HG03565 (cell line): ENCODE measurements around the gene OR51E1.

ENCODE experiments used
- ATAC-seq: cut with Tn5 transposase; IDR thresholded peaks from one replicate; pipeline ENCODE4 v1.9.1; 2021; ENCODE audit warnings: mild to moderate bottlenecking, moderate library complexity; ENCODE audit not compliant: unreplicated experiment

OR51E1 gene

DNA sequence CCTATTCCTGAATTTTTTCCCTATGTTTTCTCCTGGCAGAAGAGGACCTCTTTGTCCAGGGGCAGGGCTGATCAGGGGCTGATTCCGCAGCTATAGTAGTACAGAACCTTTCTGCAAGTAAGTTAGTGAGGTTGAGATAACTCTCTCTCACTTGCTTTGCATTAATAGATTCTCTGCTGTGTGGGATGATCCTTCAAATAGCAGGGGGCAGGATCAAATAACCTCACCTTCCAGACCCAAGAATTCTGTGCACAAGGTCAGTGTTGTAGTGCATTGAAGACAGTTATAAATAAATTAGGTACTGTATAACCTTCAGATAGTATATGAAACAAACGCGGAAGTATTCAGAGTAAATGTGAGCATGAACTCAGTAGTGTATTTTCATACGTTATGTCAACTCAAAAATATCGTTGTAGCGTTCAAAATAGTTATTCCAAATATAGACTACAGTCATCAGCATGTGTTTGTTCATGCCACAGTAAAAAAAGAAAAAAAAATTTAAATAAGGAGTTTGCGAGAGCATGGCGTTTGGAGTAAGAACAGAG lies 61.1 kb downstream of the OR51E1 start:
- ATAC-seq = no peak
